Fibroblast of lung (primary cell): ENCODE results near the gene TP53BP2. TPM values are rescaled to one million over a fixed set of nuclear protein-coding genes. Genes with fewer than 3 reads are reported as not detected.

ENCODE experiments used
- DNase-seq, 2 donors: peaks; one replicate each; pipeline versions ENCODE4 v3.0.0 to v3.0.0-alpha.2; 2010; ENCODE audit warnings: low read depth in 2 of 2
- H2AFZ ChIP-seq: 2 replicates; pipeline ENCODE4 v1.5.1; 2012; ENCODE audit warnings: low read length, control low read depth, inconsistent platforms
- H3K27ac ChIP-seq: 2 replicates; pipeline ENCODE4 v1.5.1; 2011; ENCODE audit warnings: low read length, control low read depth; ENCODE audit not compliant: insufficient read depth
- H3K27me3 ChIP-seq: 2 replicates; pipeline ENCODE4 v1.5.1; 2011; ENCODE audit warnings: mild to moderate bottlenecking, low read length; ENCODE audit not compliant: control insufficient read depth, insufficient read depth
- H3K36me3 ChIP-seq: 2 replicates; pipeline ENCODE4 v1.5.1; 2011; ENCODE audit warnings: low read length; ENCODE audit not compliant: control insufficient read depth, insufficient read depth
- H3K4me1 ChIP-seq: 2 replicates; pipeline ENCODE4 v1.5.1; 2011; ENCODE audit warnings: low read length; ENCODE audit not compliant: control insufficient read depth, insufficient read depth; ENCODE audit errors: extremely low read depth
- H3K4me2 ChIP-seq: 2 replicates; pipeline ENCODE4 v1.5.1; 2011; ENCODE audit warnings: low read length, control low read depth; ENCODE audit not compliant: insufficient read depth; ENCODE audit errors: extremely low read depth
- H3K4me3 ChIP-seq, 4 experiments: fragments of 200-600 bp in 1 of 4; sonication (generic) in 1 of 4; replicated peaks in 1 of 4; 2 replicates each; pipeline ENCODE4 v1.5.1; 2011 to 2016; ENCODE audit warnings: low read length in 4 of 4, low read depth in 3 of 4, mild to moderate bottlenecking in 3 of 4, control low read depth in 2 of 4, inconsistent platforms in 1 of 4, mixed read lengths in 1 of 4; ENCODE audit not compliant: insufficient read depth in 1 of 4; ENCODE audit errors: control extremely low read depth in 1 of 4
- H3K79me2 ChIP-seq: 2 replicates; pipeline ENCODE4 v1.5.1; 2012; ENCODE audit warnings: mild to moderate bottlenecking, low read length, inconsistent platforms; ENCODE audit not compliant: control insufficient read depth, insufficient read depth
- H3K9ac ChIP-seq: 2 replicates; pipeline ENCODE4 v1.5.1; 2011; ENCODE audit warnings: mild to moderate bottlenecking, low read length, control low read depth; ENCODE audit not compliant: insufficient read depth
- H3K9me3 ChIP-seq: 2 replicates; pipeline ENCODE4 v1.5.1; 2012; ENCODE audit warnings: low read depth, low read length; ENCODE audit not compliant: control insufficient read depth, insufficient read depth
- H4K20me1 ChIP-seq: 2 replicates; pipeline ENCODE4 v1.5.1; 2011; ENCODE audit warnings: low read length; ENCODE audit not compliant: control insufficient read depth, insufficient read depth; ENCODE audit errors: extremely low read depth
- EZH2 ChIP-seq: IDR thresholded peaks from 2 replicates; pipeline ENCODE4 v1.5.1; 2012; ENCODE audit warnings: low read length, control low read depth, mild to moderate bottlenecking; ENCODE audit errors: missing control alignments
- polyA plus RNA-seq, 2 donors: library from polyadenylated mRNA; depleted of rRNA in 1 of 2; stranded (reverse) in 1 of 2; unstranded in 1 of 2; fragments of >200 nt; gene quantifications; 2 replicates each; pipeline ENCODE4 v1.2.1, GENCODE V29; 2011 to 2012; ENCODE audit warnings: missing spikeins in 1 of 2
- total RNA-seq: library from RNA; depleted of rRNA; stranded (reverse); fragments of >200 nt; gene quantifications from 2 replicates; pipeline ENCODE4 v1.2.1, GENCODE V29; 2014
- TF ChIP-seq, protein P1 (sequence below), 2 donors: IDR thresholded peaks in 1 of 2; conservative IDR thresholded peaks in 1 of 2; 1 replicate in 1 of 2; 2 replicates in 1 of 2; pipeline ENCODE4 v1.5.1; 2011 to 2012; ENCODE audit warnings: low read length in 2 of 2, control low read depth in 1 of 2, inconsistent platforms in 1 of 2, low read depth in 1 of 2, mild to moderate bottlenecking in 1 of 2

Gene TP53BP2
- total and polyA plus RNA-seq, 2 donors (not counting 1 experiment from before 2014, with no cell fraction given), result 28.4 to 30.4 TPM

DNA sequence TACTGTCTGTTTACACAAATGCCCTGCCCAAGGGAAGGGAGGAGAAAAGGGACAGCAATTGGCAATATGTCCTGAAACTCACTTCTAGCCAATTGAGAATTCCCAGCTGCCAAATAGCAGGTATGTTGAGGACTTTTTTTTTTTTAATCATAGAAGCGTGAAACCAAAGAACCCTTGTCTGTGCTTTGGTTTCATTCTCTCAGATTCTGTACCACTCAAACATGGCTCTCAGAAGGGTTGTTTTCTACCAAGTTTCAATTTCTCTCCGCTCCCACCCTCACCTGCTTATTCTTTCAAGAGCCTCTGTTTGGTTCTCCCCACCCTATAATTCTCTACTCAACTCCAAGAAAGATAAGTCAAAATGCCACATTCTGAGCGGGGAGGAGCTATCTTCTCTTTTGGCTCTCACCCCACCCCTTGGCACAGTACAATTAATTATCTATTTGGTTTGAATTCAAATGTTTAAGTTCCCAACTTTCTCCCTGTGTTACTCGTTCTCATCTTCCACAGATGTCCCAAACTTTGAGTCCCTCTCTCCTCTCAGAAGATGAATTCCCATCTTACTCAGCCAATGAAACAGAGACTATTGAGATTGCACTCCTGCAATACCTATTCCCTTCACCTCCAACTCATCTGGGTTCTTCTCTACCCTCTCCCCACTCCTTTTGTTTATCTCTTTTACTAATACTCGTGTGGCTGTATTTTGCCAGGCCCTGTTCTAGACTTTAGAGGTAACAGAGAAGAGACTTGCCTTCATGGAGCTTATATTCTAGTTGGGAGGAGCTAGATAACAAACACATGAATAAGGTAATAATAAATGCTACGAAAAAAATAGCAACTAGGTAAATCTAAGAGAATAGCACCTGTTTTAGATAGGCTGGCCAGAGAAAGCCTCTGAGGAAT lies 3.9 kb upstream of the TP53BP2 start:
- Histone ChIP-seq H3K4me2 (no peak overlapping the region), H3K27ac (no peak overlapping the region), H3K36me3 (no peaks in the 10 kb centered on the region), H3K27me3 (no peaks in the 10 kb centered on the region), H3K4me1 (peaks cover 2% of the 10 kb centered on the region), H4K20me1 (no peaks in the 10 kb centered on the region), H3K79me2 (peaks cover 10% of the 10 kb centered on the region), H2AFZ (no peak overlapping the region), H3K9me3 (no peaks in the 10 kb centered on the region), H3K4me3 (no peak overlapping the region), H3K9ac (no peak overlapping the region)
- no peak for DNase-seq
- no peak for TF ChIP-seq EZH2
- TF ChIP-seq, protein P1, sequence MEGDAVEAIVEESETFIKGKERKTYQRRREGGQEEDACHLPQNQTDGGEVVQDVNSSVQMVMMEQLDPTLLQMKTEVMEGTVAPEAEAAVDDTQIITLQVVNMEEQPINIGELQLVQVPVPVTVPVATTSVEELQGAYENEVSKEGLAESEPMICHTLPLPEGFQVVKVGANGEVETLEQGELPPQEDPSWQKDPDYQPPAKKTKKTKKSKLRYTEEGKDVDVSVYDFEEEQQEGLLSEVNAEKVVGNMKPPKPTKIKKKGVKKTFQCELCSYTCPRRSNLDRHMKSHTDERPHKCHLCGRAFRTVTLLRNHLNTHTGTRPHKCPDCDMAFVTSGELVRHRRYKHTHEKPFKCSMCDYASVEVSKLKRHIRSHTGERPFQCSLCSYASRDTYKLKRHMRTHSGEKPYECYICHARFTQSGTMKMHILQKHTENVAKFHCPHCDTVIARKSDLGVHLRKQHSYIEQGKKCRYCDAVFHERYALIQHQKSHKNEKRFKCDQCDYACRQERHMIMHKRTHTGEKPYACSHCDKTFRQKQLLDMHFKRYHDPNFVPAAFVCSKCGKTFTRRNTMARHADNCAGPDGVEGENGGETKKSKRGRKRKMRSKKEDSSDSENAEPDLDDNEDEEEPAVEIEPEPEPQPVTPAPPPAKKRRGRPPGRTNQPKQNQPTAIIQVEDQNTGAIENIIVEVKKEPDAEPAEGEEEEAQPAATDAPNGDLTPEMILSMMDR (conservative IDR thresholded peaks at IDR 0.05 in 1 of 2, IDR thresholded peaks at IDR 0.05 in 1 of 2; ENCODE audit: low read depth in 1 of 2, low read length in 2 of 2), result no peak

DNA sequence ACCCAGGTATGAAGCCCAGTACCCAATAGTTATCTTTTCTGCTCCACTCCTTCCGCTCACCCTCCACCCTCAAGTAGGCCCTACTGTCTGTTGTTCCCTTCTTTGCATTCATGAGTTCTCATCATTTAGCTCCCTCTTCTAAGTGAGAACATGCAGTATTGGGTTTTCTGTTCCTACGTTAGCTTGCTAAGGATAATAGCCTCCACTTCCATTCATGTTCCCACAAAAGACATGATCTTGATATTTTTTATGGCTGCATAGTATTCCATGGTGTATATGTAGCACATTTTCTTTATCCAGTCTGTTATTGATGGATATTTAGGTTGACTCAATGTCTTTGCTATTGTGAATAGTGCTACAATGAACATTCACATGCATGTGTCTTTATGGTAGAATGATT lies 2.8 kb upstream of the TP53BP2 start:
- no peak for TF ChIP-seq EZH2
- TF ChIP-seq, protein P1 (conservative IDR thresholded peaks at IDR 0.05 in 1 of 2, IDR thresholded peaks at IDR 0.05 in 1 of 2; ENCODE audit: low read depth in 1 of 2, low read length in 2 of 2), result no peak
- Histone ChIP-seq H3K27me3 (no peaks in the 10 kb centered on the region), H4K20me1 (no peaks in the 10 kb centered on the region)

DNA sequence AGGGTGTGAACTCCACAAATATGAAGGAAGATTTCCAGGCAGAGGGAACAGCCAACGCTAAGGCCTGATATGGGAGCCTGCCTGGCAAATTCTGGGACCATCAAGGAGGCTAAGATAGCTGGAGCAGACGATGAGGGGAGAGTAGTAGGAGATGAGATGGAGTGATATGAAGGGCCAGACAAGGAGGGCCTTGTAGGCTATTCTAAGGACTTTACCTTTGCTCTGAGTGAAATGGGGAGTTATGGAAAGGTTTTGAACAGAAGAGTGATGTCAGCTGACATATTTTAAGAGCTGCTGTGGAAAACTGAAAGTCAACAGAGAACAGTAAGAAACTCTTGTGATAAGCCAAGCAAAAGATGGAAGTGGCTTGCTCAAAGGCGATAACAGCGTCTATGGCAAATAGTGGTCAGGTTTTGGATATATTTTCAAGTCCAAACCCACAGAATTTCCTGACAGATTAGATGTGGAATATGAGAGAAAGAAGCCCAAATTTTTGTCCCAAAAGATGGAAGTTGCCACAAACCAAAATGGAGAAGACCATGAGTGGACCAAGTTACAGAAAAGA lies 2.1 kb upstream of the TP53BP2 start:
- Histone ChIP-seq H2AFZ (no peak overlapping the region), H3K9me3 (no peaks in the 10 kb centered on the region), H3K4me2 (no peak overlapping the region), H3K27me3 (no peaks in the 10 kb centered on the region), H3K79me2 (peaks cover 28% of the 10 kb centered on the region), H3K27ac (no peak overlapping the region), H3K9ac (no peak overlapping the region), H3K36me3 (no peaks in the 10 kb centered on the region), H3K4me1 (peaks cover 2% of the 10 kb centered on the region), H3K4me3 (no peak overlapping the region), H4K20me1 (no peaks in the 10 kb centered on the region)
- TF ChIP-seq, protein P1 (conservative IDR thresholded peaks at IDR 0.05 in 1 of 2, IDR thresholded peaks at IDR 0.05 in 1 of 2; ENCODE audit: low read depth in 1 of 2, low read length in 2 of 2), result no peak
- no peak for TF ChIP-seq EZH2
- no peak for DNase-seq

More for the DNA sequence above, 2.8 kb upstream of the TP53BP2 start:
- Histone ChIP-seq H3K4me3 (no peak overlapping the region), H3K9ac (no peak overlapping the region), H3K27ac (no peak overlapping the region), H3K4me1 (peaks cover 2% of the 10 kb centered on the region), H3K4me2 (no peak overlapping the region), H2AFZ (no peak overlapping the region), H3K36me3 (no peaks in the 10 kb centered on the region), H3K79me2 (peaks cover 21% of the 10 kb centered on the region), H3K9me3 (no peaks in the 10 kb centered on the region)
- DNase-seq, result no peak
